ENCODE results near the gene HACD2.
"Not testable (repeated sequence)": the region's sequence is repeated elsewhere in the genome, so short reads cannot be mapped to it uniquely, and the experiment has no call there.

HACD2 gene

GRCh38 chr3:123616593-123616992 lies 31.7 kb upstream of the HACD2 start:
- H3K4me3 ChIP-seq (ENCODE audit: insufficient read depth, low read length, poor library complexity, severe bottlenecking), result no peak overlapping the region

DNA sequence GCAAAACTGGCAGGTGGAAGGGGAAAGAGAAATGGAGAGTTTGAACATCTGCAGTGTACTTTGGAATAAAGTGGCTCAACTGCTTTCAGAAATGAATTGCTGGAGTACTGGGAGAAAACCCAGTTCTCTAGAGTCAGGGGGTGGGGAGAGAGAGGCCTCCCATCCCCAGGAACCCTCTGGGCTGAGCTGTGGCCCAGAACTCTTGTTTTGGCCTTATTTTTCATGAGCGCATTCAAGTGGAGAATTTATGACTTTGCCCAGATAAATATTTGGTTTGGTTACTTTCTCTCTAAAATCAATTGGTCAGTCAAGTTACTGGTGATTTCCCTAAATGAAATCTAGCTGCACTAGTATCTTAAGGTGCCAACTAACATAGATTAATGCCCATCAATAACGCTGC lies 28.7 kb upstream of the HACD2 start:
- H3K4me2 ChIP-seq (ENCODE audit: low read depth, low read length, poor library complexity, severe bottlenecking), result no peak overlapping the region
- no peaks in the 10 kb centered on the region for H3K9me2 ChIP-seq (replicated peaks; ENCODE audit: insufficient read depth, low read length)
- no peaks in the 10 kb centered on the region for H3K36me3 ChIP-seq (ENCODE audit: low read length)
- H3K27ac ChIP-seq (ENCODE audit: low read depth, low read length), result no peak overlapping the region
- H3K9ac ChIP-seq (ENCODE audit: low read length), result no peak overlapping the region
- no peaks in the 10 kb centered on the region for H3K27me3 ChIP-seq (ENCODE audit: low read length)
- no peaks in the 10 kb centered on the region for H3K9me3 ChIP-seq (ENCODE audit: insufficient read depth, low read length)
- TF ChIP-seq CTCF (IDR thresholded peaks at IDR 0.05; ENCODE audit: insufficient read depth, low read length, poor library complexity, severe bottlenecking) (no peak), EZH2phosphoT487 (conservative IDR thresholded peaks at IDR 0.05; ENCODE audit: low read length) (no peak)
- no peak overlapping the region for H2AFZ ChIP-seq (ENCODE audit: low read depth, low read length, severe bottlenecking)
- H3K79me2 ChIP-seq (ENCODE audit: insufficient read depth, low read length), result no peaks in the 10 kb centered on the region
- no peaks in the 10 kb centered on the region for H3F3A ChIP-seq (ENCODE audit: insufficient read depth)
- H3K4me3 ChIP-seq (ENCODE audit: insufficient read depth, low read length, poor library complexity, severe bottlenecking), result no peak overlapping the region
- no peaks in the 10 kb centered on the region for H4K20me1 ChIP-seq (ENCODE audit: low read depth, low read length)

More at GRCh38 chr3:123616593-123616992, 31.7 kb upstream of the HACD2 start:
- H3K4me2 ChIP-seq (ENCODE audit: low read depth, low read length, poor library complexity, severe bottlenecking), result no peak overlapping the region
- no peak overlapping the region for H2AFZ ChIP-seq (ENCODE audit: low read depth, low read length, severe bottlenecking)
- H3K27me3 ChIP-seq (ENCODE audit: low read length), result no peaks in the 10 kb centered on the region
- TF ChIP-seq CTCF (IDR thresholded peaks at IDR 0.05; ENCODE audit: insufficient read depth, low read length, poor library complexity, severe bottlenecking), result no peak
- TF ChIP-seq EZH2phosphoT487 (conservative IDR thresholded peaks at IDR 0.05; ENCODE audit: low read length), result no peak
- H3K36me3 ChIP-seq (ENCODE audit: low read length), result no peaks in the 10 kb centered on the region
- no peaks in the 10 kb centered on the region for H3K9me2 ChIP-seq (replicated peaks; ENCODE audit: insufficient read depth, low read length)
- no peaks in the 10 kb centered on the region for H3K9me3 ChIP-seq (ENCODE audit: insufficient read depth, low read length)
- no peak overlapping the region for H3K9ac ChIP-seq (ENCODE audit: low read length)
- H3F3A ChIP-seq (ENCODE audit: insufficient read depth), result no peaks in the 10 kb centered on the region
- H4K20me1 ChIP-seq (ENCODE audit: low read depth, low read length), result no peaks in the 10 kb centered on the region
- H3K79me2 ChIP-seq (ENCODE audit: insufficient read depth, low read length), result no peaks in the 10 kb centered on the region
- no peak overlapping the region for H3K27ac ChIP-seq (ENCODE audit: low read depth, low read length)

GRCh38 chr3:123611674-123612073 lies 26.8 kb upstream of the HACD2 start:
- H3F3A ChIP-seq (ENCODE audit: insufficient read depth); H3K4me3 ChIP-seq (ENCODE audit: insufficient read depth, low read length, poor library complexity, severe bottlenecking); H3K27ac ChIP-seq (ENCODE audit: low read depth, low read length); H3K79me2 ChIP-seq (ENCODE audit: insufficient read depth, low read length); H3K9me3 ChIP-seq (ENCODE audit: insufficient read depth, low read length); H3K4me2 ChIP-seq (ENCODE audit: low read depth, low read length, poor library complexity, severe bottlenecking); H3K9me2 ChIP-seq (replicated peaks; ENCODE audit: insufficient read depth, low read length); H4K20me1 ChIP-seq (ENCODE audit: low read depth, low read length); H3K36me3 ChIP-seq (ENCODE audit: low read length); H2AFZ ChIP-seq (ENCODE audit: low read depth, low read length, severe bottlenecking); H3K27me3 ChIP-seq (ENCODE audit: low read length); H3K9ac ChIP-seq (ENCODE audit: low read length): not testable (repeated sequence)

DNA sequence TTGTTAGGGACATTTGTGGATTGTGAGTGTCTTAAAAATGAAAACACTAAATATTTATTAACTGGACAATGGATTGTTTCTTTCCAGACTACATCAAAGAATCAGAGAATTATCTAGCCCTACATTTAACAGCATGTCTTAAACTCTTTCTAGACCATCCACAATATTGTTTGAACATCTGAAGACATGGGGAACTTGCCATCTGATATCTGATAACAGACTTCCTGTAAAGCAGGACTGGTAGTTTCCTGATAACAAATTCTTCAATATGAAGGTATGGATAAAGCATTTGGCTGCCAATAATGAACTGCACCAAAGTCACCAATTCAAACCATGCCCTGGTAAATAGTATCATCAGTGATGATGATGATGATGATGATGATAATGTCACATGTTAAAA lies 26.2 kb upstream of the HACD2 start:
- Histone ChIP-seq H3F3A (ENCODE audit: insufficient read depth) (no peaks in the 10 kb centered on the region), H3K9me2 (replicated peaks; ENCODE audit: insufficient read depth, low read length) (no peaks in the 10 kb centered on the region), H3K27ac (ENCODE audit: low read depth, low read length) (no peak overlapping the region), H3K9ac (ENCODE audit: low read length) (no peak overlapping the region), H3K9me3 (ENCODE audit: insufficient read depth, low read length) (no peaks in the 10 kb centered on the region), H3K79me2 (ENCODE audit: insufficient read depth, low read length) (no peaks in the 10 kb centered on the region), H3K4me2 (ENCODE audit: low read depth, low read length, poor library complexity, severe bottlenecking) (no peak overlapping the region), H3K4me3 (ENCODE audit: insufficient read depth, low read length, poor library complexity, severe bottlenecking) (no peak overlapping the region), H3K36me3 (ENCODE audit: low read length) (no peaks in the 10 kb centered on the region), H3K27me3 (ENCODE audit: low read length) (no peaks in the 10 kb centered on the region), H4K20me1 (ENCODE audit: low read depth, low read length) (no peaks in the 10 kb centered on the region), H2AFZ (ENCODE audit: low read depth, low read length, severe bottlenecking) (no peak overlapping the region)
- TF ChIP-seq EZH2phosphoT487 (conservative IDR thresholded peaks at IDR 0.05; ENCODE audit: low read length) (no peak), CTCF (IDR thresholded peaks at IDR 0.05; ENCODE audit: insufficient read depth, low read length, poor library complexity, severe bottlenecking) (no peak)

Data from SU-DHL-6 (cell line).